Lower lobe of right lung (tissue), 2 donors: ENCODE measurements around the gene MYL10. TPM values are rescaled to one million over a fixed set of nuclear protein-coding genes. Genes with fewer than 3 reads are reported as not detected.

Source experiments
- ATAC-seq, 2 donors: fragments of 200-7000 bp; cut with Tn5 transposase; one replicate each; pipeline ENCODE4 v1.9.1; 2020 to 2022; ENCODE audit warnings: mild to moderate bottlenecking in 2 of 2, moderate library complexity in 2 of 2
- DNase-seq: peaks from one replicate; pipeline ENCODE4 v3.0.0-alpha.2; 2020
- H3K27ac ChIP-seq: fragments of 200-600 bp; one replicate; pipeline ENCODE4 v1.8.0; 2022
- H3K27me3 ChIP-seq: fragments of 200-600 bp; one replicate; pipeline ENCODE4 v1.8.0; 2022; ENCODE audit warnings: low read depth
- H3K36me3 ChIP-seq: fragments of 200-600 bp; one replicate; pipeline ENCODE4 v1.8.0; 2022; ENCODE audit warnings: mild to moderate bottlenecking
- H3K4me1 ChIP-seq: fragments of 200-600 bp; one replicate; pipeline ENCODE4 v1.8.0; 2022
- H3K4me3 ChIP-seq: fragments of 200-600 bp; one replicate; pipeline ENCODE4 v1.8.0; 2022; ENCODE audit warnings: mild to moderate bottlenecking
- H3K9me3 ChIP-seq: fragments of 200-600 bp; one replicate; pipeline ENCODE4 v1.8.0; 2022
- intact Hi-C: fragments of 100-400 bp; cut with DNase I; formaldehyde crosslinking; loops from one replicate; pipeline ENCODE4 v1.11.0; 2022
- long read RNA-seq: library from polyadenylated mRNA; unstranded; transcript quantifications from one replicate; pipeline ENCODE4 v2.0.0, GENCODE V29; 2021
- total RNA-seq: library from RNA; stranded (reverse); fragmentation: NEBNext Ultra II Directional; extraction: Animal tissue kit (Norgen Biotek cat#: 25700); gene quantifications from one replicate; pipeline ENCODE4 v1.2.1, GENCODE V29; 2021
- TF ChIP-seq, protein P1 (sequence below): fragments of 200-600 bp; IDR thresholded peaks from one replicate; pipeline ENCODE4 v1.8.0; 2022; ENCODE audit warnings: antibody characterized with exemption, mild to moderate bottlenecking
- donor health status: DM: no; HTN: yes; CAD: no; lungs with severe emphysema.

The MYL10 gene
- total RNA-seq = not detected
- long read RNA-seq = 0 reads

DNA sequence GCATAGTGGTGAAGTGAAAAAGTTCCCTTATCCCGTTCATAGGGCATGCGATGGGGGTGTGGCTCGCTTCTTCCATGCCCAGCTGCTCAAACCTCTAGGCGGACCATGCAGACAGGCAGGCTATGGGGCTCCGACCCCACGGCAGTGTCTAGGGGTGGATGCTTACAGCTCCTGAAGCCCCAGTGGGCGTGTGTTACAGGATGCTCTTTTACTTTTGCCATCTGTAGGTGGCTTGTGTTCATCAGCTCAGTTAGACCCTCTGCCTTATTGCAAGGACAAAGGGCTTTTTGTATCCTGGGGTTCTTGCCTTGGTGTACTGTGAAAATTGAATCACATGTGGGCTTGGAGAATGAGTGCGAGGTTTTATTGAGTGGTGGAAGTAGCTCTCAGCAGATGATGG lies at the start of gene MYL10:
TSS of gene MYL10 (minus strand) at position 126 of the 400 bp plus-strand sequence. CDS start 178 bp downstream, outside the sequence.
- DNase-seq (no peak), ATAC-seq (no peak)
- intact Hi-C loops = no loop called here
- no peaks in the 10 kb centered on the region for H3K9me3 ChIP-seq
- TF ChIP-seq, protein P1, sequence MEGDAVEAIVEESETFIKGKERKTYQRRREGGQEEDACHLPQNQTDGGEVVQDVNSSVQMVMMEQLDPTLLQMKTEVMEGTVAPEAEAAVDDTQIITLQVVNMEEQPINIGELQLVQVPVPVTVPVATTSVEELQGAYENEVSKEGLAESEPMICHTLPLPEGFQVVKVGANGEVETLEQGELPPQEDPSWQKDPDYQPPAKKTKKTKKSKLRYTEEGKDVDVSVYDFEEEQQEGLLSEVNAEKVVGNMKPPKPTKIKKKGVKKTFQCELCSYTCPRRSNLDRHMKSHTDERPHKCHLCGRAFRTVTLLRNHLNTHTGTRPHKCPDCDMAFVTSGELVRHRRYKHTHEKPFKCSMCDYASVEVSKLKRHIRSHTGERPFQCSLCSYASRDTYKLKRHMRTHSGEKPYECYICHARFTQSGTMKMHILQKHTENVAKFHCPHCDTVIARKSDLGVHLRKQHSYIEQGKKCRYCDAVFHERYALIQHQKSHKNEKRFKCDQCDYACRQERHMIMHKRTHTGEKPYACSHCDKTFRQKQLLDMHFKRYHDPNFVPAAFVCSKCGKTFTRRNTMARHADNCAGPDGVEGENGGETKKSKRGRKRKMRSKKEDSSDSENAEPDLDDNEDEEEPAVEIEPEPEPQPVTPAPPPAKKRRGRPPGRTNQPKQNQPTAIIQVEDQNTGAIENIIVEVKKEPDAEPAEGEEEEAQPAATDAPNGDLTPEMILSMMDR = no peak
- H3K27me3 ChIP-seq = peaks cover 15% of the 10 kb centered on the region
- H3K27ac ChIP-seq = no peak within 1 kb of the TSS
- H3K36me3 ChIP-seq = no peaks in the 10 kb centered on the region
- H3K4me3 ChIP-seq = no peak within 1 kb of the TSS
- H3K4me1 ChIP-seq = no peaks in the 10 kb centered on the region

DNA sequence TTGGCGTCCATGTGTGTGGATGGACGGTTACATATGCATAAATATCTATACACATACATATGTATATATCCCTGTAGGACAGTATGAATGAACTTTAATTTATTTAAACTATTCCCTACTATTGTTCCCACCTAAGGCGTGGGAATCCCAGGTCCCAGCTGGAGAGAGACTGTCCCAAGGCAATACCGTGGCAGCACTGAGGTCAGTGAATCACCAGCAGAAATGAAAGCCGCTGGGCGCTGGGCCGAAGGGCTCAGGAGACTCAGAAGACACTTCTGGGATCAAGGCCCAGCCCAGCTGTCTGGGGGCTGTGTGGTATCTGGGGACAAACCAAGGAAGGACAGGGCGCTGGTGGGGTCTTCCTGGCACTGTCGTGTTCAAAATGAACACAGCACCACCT lies 49.6 kb upstream of the MYL10 start:
- no peak for DNase-seq
- no peaks in the 10 kb centered on the region for H3K36me3 ChIP-seq
- TF ChIP-seq, protein P1 = no peak
- no peaks in the 10 kb centered on the region for H3K27me3 ChIP-seq
- H3K9me3 ChIP-seq = no peaks in the 10 kb centered on the region
- ATAC-seq = no peak
- intact Hi-C loops = no loop called here
- no peaks in the 10 kb centered on the region for H3K4me1 ChIP-seq
- no peak overlapping the region for H3K27ac ChIP-seq
- H3K4me3 ChIP-seq = no peak overlapping the region

DNA sequence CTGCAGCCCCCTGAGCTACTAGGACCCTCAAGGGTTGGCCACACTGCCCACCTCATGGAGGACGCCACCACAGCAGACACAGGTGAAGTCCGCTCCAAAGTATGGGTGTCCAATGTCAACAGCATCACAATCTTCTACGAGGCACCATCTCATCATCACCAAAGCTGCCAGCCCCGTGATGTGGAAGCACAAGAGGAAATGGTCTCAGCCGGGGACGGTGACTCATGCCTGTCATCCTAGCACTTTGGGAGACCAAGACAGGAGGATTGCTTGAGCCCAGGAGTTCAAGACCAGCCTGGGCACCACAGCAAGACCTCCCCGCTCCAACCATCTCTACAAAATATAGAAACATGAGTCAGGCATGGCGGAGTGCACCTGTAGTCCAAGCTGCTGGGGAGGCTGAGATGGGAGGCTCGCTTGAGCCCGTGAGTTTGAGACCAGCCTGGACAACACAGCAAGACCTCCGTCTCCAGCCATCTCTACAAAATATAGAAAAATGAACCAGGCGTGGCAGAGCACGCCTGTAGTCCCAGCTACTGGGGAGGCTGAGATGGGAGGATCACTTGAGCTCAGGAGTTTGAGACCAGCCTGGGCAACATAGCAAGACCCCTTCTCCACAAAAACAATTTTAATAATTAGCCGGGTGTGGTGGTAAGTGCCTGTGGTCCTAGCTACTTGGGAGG lies 48.8 kb upstream of the MYL10 start:
- ATAC-seq (no peak), DNase-seq (no peak)
- H3K27ac ChIP-seq = no peak overlapping the region
- no peak overlapping the region for H3K4me3 ChIP-seq
- TF ChIP-seq, protein P1 = no peak
- no peaks in the 10 kb centered on the region for H3K36me3 ChIP-seq
- no peaks in the 10 kb centered on the region for H3K9me3 ChIP-seq
- no peaks in the 10 kb centered on the region for H3K4me1 ChIP-seq
- intact Hi-C loops = no loop called here
- H3K27me3 ChIP-seq = no peaks in the 10 kb centered on the region

DNA sequence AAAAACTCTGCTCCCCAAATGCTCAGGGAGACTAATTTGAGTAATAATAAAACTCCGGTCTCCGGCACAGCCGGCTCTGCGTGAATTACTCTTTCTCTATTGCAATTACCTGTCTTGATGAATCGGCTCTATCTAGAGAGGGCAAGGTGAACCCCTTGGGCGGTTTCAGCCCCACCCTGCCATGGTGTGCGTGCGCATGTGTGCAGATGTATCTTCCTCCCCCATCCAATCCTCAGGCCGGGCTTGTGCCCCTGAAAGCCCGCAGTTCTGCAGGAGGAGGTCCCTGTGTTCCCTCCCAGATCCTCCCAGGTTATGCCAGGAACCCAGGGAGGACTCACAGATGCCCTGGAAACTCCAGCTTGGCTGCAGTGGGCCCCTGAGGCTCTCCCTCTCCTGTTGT lies 48.3 kb upstream of the MYL10 start:
- no peak for ATAC-seq
- TF ChIP-seq, protein P1 = no peak
- H3K9me3 ChIP-seq = no peaks in the 10 kb centered on the region
- no peaks in the 10 kb centered on the region for H3K36me3 ChIP-seq
- intact Hi-C loops = no loop called here
- no peak overlapping the region for H3K27ac ChIP-seq
- no peaks in the 10 kb centered on the region for H3K27me3 ChIP-seq
- DNase-seq = no peak
- H3K4me1 ChIP-seq = no peaks in the 10 kb centered on the region
- no peak overlapping the region for H3K4me3 ChIP-seq

DNA sequence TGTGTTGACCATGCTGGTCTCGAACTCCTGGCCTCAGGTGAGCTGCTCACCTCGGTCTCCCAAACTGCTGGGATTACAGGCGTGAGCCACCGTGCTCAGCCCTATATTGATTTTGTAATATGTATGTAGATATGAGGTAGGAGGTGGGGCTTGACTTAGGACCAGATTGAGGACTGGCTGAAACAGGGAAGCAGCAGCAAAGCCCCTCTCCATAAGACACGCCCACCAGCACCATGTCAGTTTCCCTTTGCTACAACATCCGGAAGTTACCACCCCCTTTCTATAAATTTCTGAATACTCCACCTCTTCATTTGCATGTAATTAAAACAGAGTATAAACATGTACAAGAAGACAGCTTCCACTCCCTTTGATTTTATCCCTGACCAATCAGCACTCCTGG lies 47.9 kb upstream of the MYL10 start:
- H3K4me1 ChIP-seq = no peaks in the 10 kb centered on the region
- no peaks in the 10 kb centered on the region for H3K9me3 ChIP-seq
- H3K4me3 ChIP-seq = no peak overlapping the region
- H3K27ac ChIP-seq = no peak overlapping the region
- no peaks in the 10 kb centered on the region for H3K36me3 ChIP-seq
- TF ChIP-seq, protein P1 = no peak
- no peaks in the 10 kb centered on the region for H3K27me3 ChIP-seq
- DNase-seq (no peak), ATAC-seq (no peak)
- intact Hi-C loops = no loop called here
